GM23248 (cell line): ENCODE data around the gene SETD6. TPM values are rescaled to one million over a fixed set of nuclear protein-coding genes. Genes with fewer than 3 reads are reported as not detected.
"Not testable (repeated sequence)": the region's sequence is repeated elsewhere in the genome, so short reads cannot be mapped to it uniquely, and the experiment has no call there.

ENCODE experiments used
- DNase-seq: peaks from one replicate; pipeline ENCODE4 v3.0.0-alpha.2; 2015
- H2AFZ ChIP-seq: fragments of 200-600 bp; sonication (generic); 2 replicates; pipeline ENCODE4 v1.6.1; 2016; ENCODE audit warnings: antibody characterized with exemption
- H3F3A ChIP-seq: fragments of 200-600 bp; sonication (generic); 2 replicates; pipeline ENCODE4 v1.6.1; 2016; ENCODE audit warnings: mild to moderate bottlenecking, antibody characterized with exemption, mixed run types; ENCODE audit not compliant: insufficient read depth
- H3K27ac ChIP-seq: fragments of 200-600 bp; sonication (generic); 2 replicates; pipeline ENCODE4 v1.5.1; 2016; ENCODE audit warnings: mild to moderate bottlenecking
- H3K27me3 ChIP-seq: fragments of 200-600 bp; sonication (generic); replicated peaks from 2 replicates; pipeline ENCODE4 v1.6.1; 2016; ENCODE audit warnings: mild to moderate bottlenecking; ENCODE audit not compliant: insufficient read depth
- H3K36me3 ChIP-seq: fragments of 200-600 bp; sonication (generic); 2 replicates; pipeline ENCODE4 v1.6.1; 2016; ENCODE audit warnings: low read depth, mild to moderate bottlenecking
- H3K4me1 ChIP-seq: fragments of 200-600 bp; sonication (generic); 2 replicates; pipeline ENCODE4 v1.6.1; 2016; ENCODE audit warnings: mild to moderate bottlenecking; ENCODE audit not compliant: insufficient read depth
- H3K4me2 ChIP-seq: fragments of 200-600 bp; sonication (generic); one replicate; pipeline ENCODE4 v1.6.1; 2016; ENCODE audit warnings: mild to moderate bottlenecking; ENCODE audit not compliant: unreplicated experiment
- H3K4me3 ChIP-seq: fragments of 200-600 bp; sonication (generic); 2 replicates; pipeline ENCODE4 v1.5.1; 2016; ENCODE audit warnings: mild to moderate bottlenecking
- H3K79me2 ChIP-seq: fragments of 200-600 bp; sonication (generic); 2 replicates; pipeline ENCODE4 v1.6.1; 2016; ENCODE audit warnings: mild to moderate bottlenecking; ENCODE audit not compliant: insufficient read depth
- H3K9ac ChIP-seq: fragments of 200-600 bp; sonication (generic); 2 replicates; pipeline ENCODE4 v1.6.1; 2016; ENCODE audit warnings: mild to moderate bottlenecking
- H3K9me2 ChIP-seq: fragments of 200-600 bp; sonication (generic); 2 replicates; pipeline ENCODE4 v1.6.1; 2016; ENCODE audit warnings: mixed run types, mild to moderate bottlenecking, moderate library complexity; ENCODE audit not compliant: insufficient read depth
- H3K9me3 ChIP-seq: fragments of 200-600 bp; sonication (generic); one replicate; pipeline ENCODE4 v1.6.1; 2017; ENCODE audit warnings: low read depth
- H4K20me1 ChIP-seq: fragments of 200-600 bp; sonication (generic); 2 replicates; pipeline ENCODE4 v1.6.0; 2016; ENCODE audit not compliant: insufficient read depth
- EZH2 ChIP-seq: fragments of 200-600 bp; sonication (generic); IDR thresholded peaks from 2 replicates; pipeline ENCODE4 v1.6.1; 2018; ENCODE audit warnings: antibody characterized with exemption, mild to moderate bottlenecking; ENCODE audit not compliant: insufficient read depth, poor library complexity, severe bottlenecking
- EZH2phosphoT487 ChIP-seq: fragments of 200-600 bp; sonication (generic); IDR thresholded peaks from 2 replicates; pipeline ENCODE4 v1.6.1; 2018; ENCODE audit warnings: antibody characterized with exemption, moderate library complexity, mild to moderate bottlenecking, low read depth; ENCODE audit not compliant: insufficient read depth
- WGBS, 2 experiments: methylation state at CpG; one replicate each; pipeline ENCODE4 v1.1.6; 2015 to 2017; ENCODE audit warnings: low lambda C conversion rate in 2 of 2, low coverage in 1 of 2; ENCODE audit errors: missing lambda C conversion rate in 2 of 2; 5-methylcytosine and 5-hydroxymethylcytosine counted together
- in situ Hi-C: fragments of 300-500 bp; cut with MboI; formaldehyde crosslinking; loops from 2 replicates; pipeline ENCODE4 v1.15.0; 2020
- polyA plus RNA-seq: library from polyadenylated mRNA; unstranded; fragments of >200 nt; fragmentation: Nextera tagmentation; extraction: Ambion mirVana; gene quantifications from 2 replicates; pipeline ENCODE4 v1.2.1, GENCODE V29; 2016
- small RNA-seq: library from RNA; depleted of rRNA; stranded (forward); fragments of <200 nt; gene quantifications from one replicate; pipeline ENCODE3, GENCODE V24; 2014; ENCODE audit warnings: low read depth, low replicate concordance
- total RNA-seq: library from RNA; depleted of rRNA; stranded (reverse); fragments of >200 nt; shearing (Covaris generic); gene quantifications from 2 replicates; pipeline ENCODE4 v1.2.3, GENCODE V29; 2014; rRNA removed

The SETD6 gene
- total and polyA plus RNA-seq, 2 experiments from 2014 or later = 9.4 to 11.5 TPM

- DNase-seq = peak; percentile 73
- Histone ChIP-seq H3K9me2 (no peaks in the 10 kb centered on the region), H3F3A (peaks cover 9% of the 10 kb centered on the region), H3K79me2 (peaks cover 81% of the 10 kb centered on the region), H3K36me3 (peaks cover 48% of the 10 kb centered on the region; the same call in 1 of the 2 replicates), H3K4me3 (no peak overlapping the region), H3K4me1 (peaks cover 12% of the 10 kb centered on the region), H3K27ac (no peak overlapping the region), H3K9ac (no peak overlapping the region), H4K20me1 (no peaks in the 10 kb centered on the region; the same call in 1 of the 2 replicates), H3K4me2 (peak overlapping the region; percentile 24), H2AFZ (no peak overlapping the region), H3K9me3 (no peaks in the 10 kb centered on the region), H3K27me3 (no peaks in the 10 kb centered on the region)
- TF ChIP-seq EZH2 (no peak), EZH2phosphoT487 (no peak)
- in situ Hi-C loops = no loop called here
Observed at GRCh38 chr16:58563235-58563634, 47.9 kb downstream of the SETD6 start.

DNA sequence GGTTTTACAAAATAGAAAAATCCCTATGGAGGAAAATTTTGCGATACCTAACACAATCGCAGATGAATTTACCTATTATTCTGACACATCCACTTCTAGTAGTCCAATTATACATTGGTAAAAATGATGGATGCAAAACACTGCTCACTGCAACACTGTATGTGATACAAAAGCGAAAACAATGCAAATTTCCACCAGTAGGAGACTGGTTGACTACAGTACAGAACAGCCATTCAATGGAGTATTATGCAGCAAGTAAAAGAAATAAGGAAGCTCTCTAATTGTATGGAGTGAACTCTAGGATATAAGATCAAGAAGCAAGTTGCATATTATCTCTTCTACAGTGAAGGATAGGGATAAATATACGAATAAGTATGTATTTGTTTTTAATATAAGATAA, 48.5 kb downstream of the SETD6 start:
- DNase-seq = no peak
- Histone ChIP-seq H3K4me3 (no peak overlapping the region), H3K9ac (no peak overlapping the region), H2AFZ (no peak overlapping the region), H3K27ac (no peak overlapping the region), H3K27me3 (no peaks in the 10 kb centered on the region), H3K4me2 (peak overlapping the region; percentile 24), H4K20me1 (no peaks in the 10 kb centered on the region; the same call in 1 of the 2 replicates), H3F3A (peaks cover 9% of the 10 kb centered on the region), H3K4me1 (peaks cover 12% of the 10 kb centered on the region), H3K9me3 (no peaks in the 10 kb centered on the region), H3K9me2 (no peaks in the 10 kb centered on the region), H3K79me2 (peaks cover 81% of the 10 kb centered on the region), H3K36me3 (peaks cover 43% of the 10 kb centered on the region; the same call in 1 of the 2 replicates)
- WGBS, 2 experiments = 88 to 89% methylated on average over 4 of the region's 4 CpGs
- no peak for TF ChIP-seq EZH2phosphoT487
- no peak for TF ChIP-seq EZH2
- in situ Hi-C loops = no loop called here

DNA sequence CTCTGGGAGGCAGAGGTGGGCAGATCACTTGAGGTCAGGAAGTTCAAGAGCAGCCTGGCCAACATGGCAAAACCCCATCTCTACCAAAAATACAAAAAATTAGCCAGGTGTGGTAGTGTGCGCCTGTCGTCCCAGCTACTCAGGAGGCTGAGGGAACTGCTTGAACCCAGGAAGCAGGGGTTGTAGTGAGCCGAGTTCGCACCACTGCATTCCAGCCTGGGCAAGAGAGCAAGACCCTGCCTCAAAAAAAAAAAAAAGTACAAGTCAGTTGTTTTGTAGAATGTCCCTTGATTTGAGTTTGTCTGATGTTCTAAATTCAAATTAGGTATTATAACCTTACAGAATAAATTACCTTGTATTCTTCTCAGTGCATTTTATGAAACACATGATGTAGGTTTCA, 50.4 kb downstream of the SETD6 start:
- H3K9me3 ChIP-seq, H3F3A ChIP-seq, H4K20me1 ChIP-seq, H3K27me3 ChIP-seq, H2AFZ ChIP-seq, H3K9ac ChIP-seq, H3K4me3 ChIP-seq, H3K27ac ChIP-seq, H3K4me2 ChIP-seq, H3K9me2 ChIP-seq, DNase-seq, in situ Hi-C loops: not testable (repeated sequence)
- Histone ChIP-seq H3K36me3 (peaks cover 42% of the 10 kb centered on the region), H3K4me1 (peaks cover 12% of the 10 kb centered on the region), H3K79me2 (peaks cover 82% of the 10 kb centered on the region)
- WGBS, 2 experiments = 95 to 97% methylated on average over 4 of the region's 4 CpGs

Small RNAs within 50 kb of the gene (small RNA-seq; reads per million reads assigned to genes)
- gene RNU6-103P (not detected), gene SNORA46 (12.1 reads per million, percentile 86 among the genes with 10 or more reads in this experiment), gene SNORA50A (not detected)

Other genes with a start within 250 kb of the SETD6 start
- not detected in 2 replicates for gene PRSS54, start 220.5 kb upstream of the SETD6 start, total RNA-seq
- gene PRSS54, start 220.5 kb upstream of the SETD6 start, polyA plus RNA-seq = not detected in 2 replicates
- gene GINS3, start 123.0 kb upstream of the SETD6 start, total RNA-seq = 2.9 and 7.7 TPM in 2 replicates
- 2.7 and 2.9 TPM in 2 replicates for gene GINS3, start 123.0 kb upstream of the SETD6 start, polyA plus RNA-seq
- gene NDRG4, start 15.4 kb upstream of the SETD6 start, total RNA-seq = 4.7 and 7.1 TPM in 2 replicates
- 2.5 and 3.4 TPM in 2 replicates for gene NDRG4, start 15.4 kb upstream of the SETD6 start, polyA plus RNA-seq
- gene CNOT1, start 114.3 kb downstream of the SETD6 start, total RNA-seq = 82.8 and 93.1 TPM in 2 replicates
- gene CNOT1, start 114.3 kb downstream of the SETD6 start, polyA plus RNA-seq = 35.5 and 35.6 TPM in 2 replicates
- 16.1 and 21.2 TPM in 2 replicates for gene SLC38A7, start 169.3 kb downstream of the SETD6 start, total RNA-seq
- 19.2 and 20.2 TPM in 2 replicates for gene SLC38A7, start 169.3 kb downstream of the SETD6 start, polyA plus RNA-seq
- gene GOT2, start 218.8 kb downstream of the SETD6 start, total RNA-seq = 40.3 and 46.5 TPM in 2 replicates
- gene GOT2, start 218.8 kb downstream of the SETD6 start, polyA plus RNA-seq = 87.9 and 89.6 TPM in 2 replicates